Ectodermal cell (in vitro differentiated cells): ENCODE measurements around the gene LPAR3.

ENCODE experiments used
- H3K27ac ChIP-seq: 2 replicates; pipeline ENCODE4 v1.7.0; 2013; ENCODE audit warnings: mild to moderate bottlenecking, low read depth, low read length; ENCODE audit not compliant: insufficient read depth, poor library complexity, severe bottlenecking
- H3K27me3 ChIP-seq: 2 replicates; pipeline ENCODE4 v1.7.0; 2013; ENCODE audit warnings: mild to moderate bottlenecking, low read length; ENCODE audit not compliant: insufficient read depth, control insufficient read depth, poor library complexity, severe bottlenecking
- H3K36me3 ChIP-seq: one replicate; pipeline ENCODE4 v1.7.0; 2013; ENCODE audit warnings: low read length; ENCODE audit not compliant: control insufficient read depth, insufficient read depth
- H3K4me1 ChIP-seq: one replicate; pipeline ENCODE4 v1.7.0; 2013; ENCODE audit warnings: low read length; ENCODE audit not compliant: control insufficient read depth, insufficient read depth
- H3K4me3 ChIP-seq: 2 replicates; pipeline ENCODE4 v1.7.0; 2013; ENCODE audit warnings: low read depth, low read length, control low read depth; ENCODE audit not compliant: insufficient read depth
- H3K9me3 ChIP-seq: 2 replicates; pipeline ENCODE4 v1.7.0; 2013; ENCODE audit warnings: mild to moderate bottlenecking, low read length, moderate library complexity; ENCODE audit not compliant: control insufficient read depth
- WGBS, 2 experiments: methylation state at CpG; one replicate each; pipeline ENCODE4 v1.1.7; 2013; ENCODE audit warnings: missing lambda C conversion rate in 2 of 2; 5-methylcytosine and 5-hydroxymethylcytosine counted together

Gene LPAR3

GRCh38 chr1:84847253-84848250 is 45.5 kb downstream of the LPAR3 start:
- no peaks in the 10 kb centered on the region for H3K27me3 ChIP-seq
- H3K9me3 ChIP-seq = no peaks in the 10 kb centered on the region
- 86% methylated on average over 5 of the region's 5 CpGs for WGBS, 2 experiments
- no peaks in the 10 kb centered on the region for H3K4me1 ChIP-seq
- H3K27ac ChIP-seq = no peak overlapping the region
- no peak overlapping the region for H3K4me3 ChIP-seq
- H3K36me3 ChIP-seq = no peaks in the 10 kb centered on the region

- Histone ChIP-seq H3K36me3 (no peaks in the 10 kb centered on the region), H3K4me3 (no peak overlapping the region), H3K27me3 (no peaks in the 10 kb centered on the region), H3K27ac (no peak overlapping the region), H3K9me3 (no peaks in the 10 kb centered on the region), H3K4me1 (no peaks in the 10 kb centered on the region)
These were observed 46.6 kb downstream of the LPAR3 start for GRCh38 chr1:84846387-84846786.

- Histone ChIP-seq H3K4me3 (no peak overlapping the region), H3K9me3 (no peaks in the 10 kb centered on the region), H3K4me1 (no peaks in the 10 kb centered on the region), H3K36me3 (no peaks in the 10 kb centered on the region), H3K27me3 (no peaks in the 10 kb centered on the region), H3K27ac (no peak overlapping the region)
- WGBS, 2 experiments = 100% methylated on average over 2 of the region's 2 CpGs; no CpG with 5 or more reads in 1 of the 2 experiments
These were observed 47.6 kb downstream of the LPAR3 start for GRCh38 chr1:84845357-84845756.

- Histone ChIP-seq H3K27ac (no peak overlapping the region), H3K36me3 (no peaks in the 10 kb centered on the region), H3K4me3 (no peak overlapping the region), H3K27me3 (no peaks in the 10 kb centered on the region), H3K9me3 (no peaks in the 10 kb centered on the region), H3K4me1 (no peaks in the 10 kb centered on the region)
These were observed 48.9 kb downstream of the LPAR3 start for GRCh38 chr1:84844094-84844493.

- no peaks in the 10 kb centered on the region for H3K9me3 ChIP-seq
- H3K4me3 ChIP-seq = no peak overlapping the region
- WGBS, 2 experiments = 89 to 91% methylated on average over 3 of the region's 3 CpGs
- no peaks in the 10 kb centered on the region for H3K36me3 ChIP-seq
- H3K27me3 ChIP-seq = no peaks in the 10 kb centered on the region
- H3K27ac ChIP-seq = no peak overlapping the region
- no peaks in the 10 kb centered on the region for H3K4me1 ChIP-seq
These were observed 50.2 kb downstream of the LPAR3 start for GRCh38 chr1:84842748-84843231.

GRCh38 chr1:84841971-84842370 is 51.0 kb downstream of the LPAR3 start:
- WGBS, 2 experiments = 86 to 97% methylated on average over 1 to 2 of the region's 2 CpGs
- H3K36me3 ChIP-seq = no peaks in the 10 kb centered on the region

GRCh38 chr1:84840346-84840745 is 52.7 kb downstream of the LPAR3 start:
- no peaks in the 10 kb centered on the region for H3K4me1 ChIP-seq
- no peaks in the 10 kb centered on the region for H3K27me3 ChIP-seq
- H3K9me3 ChIP-seq = no peaks in the 10 kb centered on the region
- no peaks in the 10 kb centered on the region for H3K36me3 ChIP-seq
- no peak overlapping the region for H3K4me3 ChIP-seq
- H3K27ac ChIP-seq = no peak overlapping the region

More at GRCh38 chr1:84841971-84842370, 51.0 kb downstream of the LPAR3 start:
- Histone ChIP-seq H3K4me3 (no peak overlapping the region), H3K27me3 (no peaks in the 10 kb centered on the region), H3K27ac (no peak overlapping the region), H3K9me3 (no peaks in the 10 kb centered on the region), H3K4me1 (no peaks in the 10 kb centered on the region)

- 80% methylated on average over 1 of the region's 1 CpG; no CpG with 5 or more reads in 1 of the 2 experiments for WGBS, 2 experiments
- no peaks in the 10 kb centered on the region for H3K36me3 ChIP-seq
- no peak overlapping the region for H3K4me3 ChIP-seq
- H3K4me1 ChIP-seq = no peaks in the 10 kb centered on the region
- H3K27me3 ChIP-seq = no peaks in the 10 kb centered on the region
- H3K27ac ChIP-seq = no peak overlapping the region
- no peaks in the 10 kb centered on the region for H3K9me3 ChIP-seq
These were observed 53.5 kb downstream of the LPAR3 start for GRCh38 chr1:84839544-84839943.

- Histone ChIP-seq H3K4me3 (no peak overlapping the region), H3K27ac (no peak overlapping the region), H3K36me3 (no peaks in the 10 kb centered on the region), H3K9me3 (no peaks in the 10 kb centered on the region), H3K4me1 (no peaks in the 10 kb centered on the region), H3K27me3 (no peaks in the 10 kb centered on the region)
- 74 to 77% methylated on average over 3 of the region's 3 CpGs for WGBS, 2 experiments
These were observed 56.9 kb downstream of the LPAR3 start for GRCh38 chr1:84836145-84836544.

GRCh38 chr1:84835169-84835568 is 57.8 kb downstream of the LPAR3 start:
- no peaks in the 10 kb centered on the region for H3K27me3 ChIP-seq
- H3K27ac ChIP-seq = no peak overlapping the region
- H3K4me1 ChIP-seq = no peaks in the 10 kb centered on the region
- H3K4me3 ChIP-seq = no peak overlapping the region
- 94 to 95% methylated on average over 7 of the region's 7 CpGs for WGBS, 2 experiments
- no peaks in the 10 kb centered on the region for H3K36me3 ChIP-seq
- no peaks in the 10 kb centered on the region for H3K9me3 ChIP-seq
